GM23338 (cell line): Measurements from ENCODE around the gene ACCSL. TPM values are rescaled to one million over a fixed set of nuclear protein-coding genes. Genes with fewer than 3 reads are reported as not detected.

Source experiments
- ATAC-seq: fragments of 200-7000 bp; cut with Tn5 transposase; 3 replicates; pipeline ENCODE4 v1.9.1; 2020
- DNase-seq: peaks from one replicate; pipeline ENCODE4 v3.0.0-alpha.2; 2015; ENCODE audit warnings: low spot score
- H2AFZ ChIP-seq: fragments of 200-600 bp; sonication (generic); 2 replicates; pipeline ENCODE4 v1.8.0; 2016; ENCODE audit warnings: antibody characterized with exemption, mild to moderate bottlenecking, moderate library complexity
- H3F3A ChIP-seq: fragments of 200-600 bp; sonication (generic); replicated peaks from 2 replicates; pipeline ENCODE4 v1.8.0; 2017; ENCODE audit warnings: antibody characterized with exemption, mixed run types, low read depth
- H3K27ac ChIP-seq: fragments of 200-600 bp; sonication (generic); 2 replicates; pipeline ENCODE4 v1.6.1; 2016; ENCODE audit warnings: low read depth
- H3K27me3 ChIP-seq: fragments of 200-600 bp; sonication (generic); 2 replicates; pipeline ENCODE4 v1.8.0; 2016; ENCODE audit warnings: mild to moderate bottlenecking, mixed run types, moderate library complexity; ENCODE audit not compliant: insufficient read depth
- H3K36me3 ChIP-seq: fragments of 200-600 bp; sonication (generic); 2 replicates; pipeline ENCODE4 v1.8.0; 2016; ENCODE audit warnings: mild to moderate bottlenecking; ENCODE audit not compliant: insufficient read depth
- H3K4me1 ChIP-seq: fragments of 200-600 bp; sonication (generic); 2 replicates; pipeline ENCODE4 v1.8.0; 2016; ENCODE audit warnings: mild to moderate bottlenecking, moderate library complexity; ENCODE audit not compliant: insufficient read depth
- H3K4me2 ChIP-seq: fragments of 200-600 bp; sonication (generic); 2 replicates; pipeline ENCODE4 v1.7.1; 2017; ENCODE audit warnings: mixed run types
- H3K4me3 ChIP-seq: fragments of 200-600 bp; sonication (generic); 2 replicates; pipeline ENCODE4 v1.6.1; 2016; ENCODE audit warnings: mixed run types
- H3K79me2 ChIP-seq: fragments of 200-600 bp; sonication (generic); replicated peaks from 2 replicates; pipeline ENCODE4 v1.8.0; 2017; ENCODE audit warnings: mild to moderate bottlenecking; ENCODE audit not compliant: insufficient read depth
- H3K9me2 ChIP-seq: fragments of 200-600 bp; sonication (generic); 2 replicates; pipeline ENCODE4 v1.8.0; 2017; ENCODE audit not compliant: insufficient read depth
- H4K20me1 ChIP-seq: fragments of 200-600 bp; sonication (generic); replicated peaks from 2 replicates; pipeline ENCODE4 v1.8.0; 2017; ENCODE audit warnings: mild to moderate bottlenecking; ENCODE audit not compliant: insufficient read depth
- H3K27ac Mint-ChIP-seq: 2 replicates; pipeline ENCODE4 v1.8.0; 2020; ENCODE audit warnings: inconsistent platforms, mild to moderate bottlenecking, moderate library complexity, mixed read lengths
- H3K27me3 Mint-ChIP-seq: 3 replicates; pipeline ENCODE4 v1.8.0; 2022; ENCODE audit warnings: low read depth, mild to moderate bottlenecking, moderate library complexity, mixed read lengths, inconsistent platforms; ENCODE audit not compliant: insufficient read depth, poor library complexity
- H3K36me3 Mint-ChIP-seq: 3 replicates; pipeline ENCODE4 v1.8.0; 2021; ENCODE audit warnings: low read depth, mild to moderate bottlenecking, inconsistent platforms, moderate library complexity, mixed read lengths
- H3K4me1 Mint-ChIP-seq: 3 replicates; pipeline ENCODE4 v1.8.0; 2020; ENCODE audit warnings: mild to moderate bottlenecking, inconsistent platforms, mixed read lengths
- H3K4me3 Mint-ChIP-seq: 3 replicates; pipeline ENCODE4 v1.8.0; 2021; ENCODE audit warnings: moderate library complexity, mild to moderate bottlenecking, inconsistent platforms, mixed read lengths
- H3K9me3 Mint-ChIP-seq: 3 replicates; pipeline ENCODE4 v1.8.0; 2020; ENCODE audit warnings: moderate library complexity, mild to moderate bottlenecking, inconsistent platforms, mixed read lengths
- CREB1 ChIP-seq: fragments of 250-450 bp; sonication (Bioruptor Pico); IDR thresholded peaks from 2 replicates; pipeline ENCODE4 v1.5.0; 2020; ENCODE audit warnings: low read depth, mild to moderate bottlenecking, moderate library complexity
- JUNB ChIP-seq: IDR thresholded peaks from one replicate; pipeline ENCODE4 v1.6.1; 2016; ENCODE audit warnings: antibody characterized with exemption; ENCODE audit not compliant: unreplicated experiment
- NANOG ChIP-seq: IDR thresholded peaks from 2 replicates; pipeline ENCODE4 v1.6.1; 2016; ENCODE audit warnings: antibody characterized with exemption, borderline replicate concordance
- POLR2AphosphoS5 ChIP-seq: IDR thresholded peaks from 2 replicates; pipeline ENCODE4 v1.6.1; 2016; ENCODE audit warnings: antibody characterized with exemption, low read depth
- STAT1 ChIP-seq: IDR thresholded peaks from one replicate; pipeline ENCODE4 v1.6.1; 2016; ENCODE audit warnings: antibody characterized with exemption; ENCODE audit not compliant: unreplicated experiment
- ZNF114 ChIP-seq: fragments of 250-450 bp; sonication (Bioruptor Pico); IDR thresholded peaks from 2 replicates; pipeline ENCODE4 v1.5.0; 2020; ENCODE audit warnings: mild to moderate bottlenecking, moderate library complexity
- ZNF331 ChIP-seq: fragments of 250-450 bp; sonication (Bioruptor Pico); IDR thresholded peaks from 2 replicates; pipeline ENCODE4 v1.5.0; 2020; ENCODE audit warnings: low read depth, mild to moderate bottlenecking, moderate library complexity
- polyA plus RNA-seq: library from polyadenylated mRNA; unstranded; fragments of >200 nt; fragmentation: Nextera tagmentation; extraction: Ambion mirVana; gene quantifications from 2 replicates; pipeline ENCODE4 v1.2.1, GENCODE V29; 2016
- total RNA-seq: library from RNA; depleted of rRNA; stranded (reverse); fragments of >200 nt; shearing (Covaris generic); gene quantifications from 2 replicates; pipeline ENCODE4 v1.2.3, GENCODE V29; 2014
- TF ChIP-seq, protein P1 (sequence below): IDR thresholded peaks from 2 replicates; pipeline ENCODE4 v1.6.1; 2016; ENCODE audit warnings: antibody characterized with exemption
- TF ChIP-seq, protein P2 (sequence below): fragments of 250-450 bp; sonication (Bioruptor Pico); IDR thresholded peaks from 2 replicates; pipeline ENCODE4 v1.5.0; 2020; ENCODE audit warnings: mild to moderate bottlenecking, moderate library complexity
- TF ChIP-seq, protein P3 (sequence below), 2 experiments: fragments of 200-600 bp in 1 of 2; sonication (generic) in 1 of 2; conservative IDR thresholded peaks; 2 replicates each; pipeline versions ENCODE4 v1.5.1 to v1.6.1; 2016 to 2017; ENCODE audit warnings: antibody characterized with exemption in 2 of 2, low read depth in 2 of 2, mild to moderate bottlenecking in 2 of 2, moderate library complexity in 1 of 2
- TF ChIP-seq, protein P4 (sequence below): IDR thresholded peaks from one replicate; pipeline ENCODE4 v1.6.1; 2018; ENCODE audit warnings: antibody characterized with exemption; ENCODE audit not compliant: unreplicated experiment

Gene ACCSL
- total and polyA plus RNA-seq, 2 experiments from 2014 or later, result not detected

DNA sequence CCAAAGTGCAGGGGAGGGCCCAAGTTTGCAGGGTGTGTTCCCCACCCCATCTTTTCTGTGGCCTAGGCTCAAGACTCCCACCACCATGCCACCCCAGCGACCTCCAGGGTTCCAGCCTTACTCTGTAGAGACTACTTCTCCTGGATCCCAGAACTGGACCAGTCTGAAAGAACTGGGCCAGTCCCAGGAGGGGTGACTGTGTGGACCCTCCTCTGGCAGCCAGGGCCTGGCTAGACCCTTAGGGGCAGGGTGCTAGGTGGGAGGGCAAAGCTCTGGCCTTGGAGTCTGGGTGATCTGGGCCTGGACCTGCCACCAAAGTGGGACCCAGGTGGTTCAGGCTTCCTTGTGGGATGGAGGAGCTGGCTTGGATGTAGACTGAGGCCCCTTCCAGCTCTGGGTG, 41.8 kb upstream of the ACCSL start:
- no peaks in the 10 kb centered on the region for H3K9me3 Mint-ChIP-seq
- H3K9me2 ChIP-seq, result no peaks in the 10 kb centered on the region
- no peaks in the 10 kb centered on the region for H4K20me1 ChIP-seq
- H3K27ac Mint-ChIP-seq, result no peak overlapping the region
- peaks cover 16% of the 10 kb centered on the region for H3K27me3 Mint-ChIP-seq
- H3K4me3 Mint-ChIP-seq, result no peak overlapping the region
- peaks cover 25% of the 10 kb centered on the region for H3K4me1 Mint-ChIP-seq
- H3K27ac ChIP-seq, result no peak overlapping the region
- H3K27me3 ChIP-seq, result no peaks in the 10 kb centered on the region
- H3K4me2 ChIP-seq, result no peak overlapping the region
- no peaks in the 10 kb centered on the region for H3K36me3 Mint-ChIP-seq
- no peaks in the 10 kb centered on the region for H3F3A ChIP-seq
- no peak overlapping the region for H3K4me3 ChIP-seq
- H3K79me2 ChIP-seq, result no peaks in the 10 kb centered on the region
- no peak for DNase-seq
- H3K36me3 ChIP-seq, result no peaks in the 10 kb centered on the region
- H3K4me1 ChIP-seq, result peaks cover 5% of the 10 kb centered on the region; the same call in 1 of the 2 replicates
- H2AFZ ChIP-seq, result peak overlapping the region; percentile 94
- TF ChIP-seq, protein P1, sequence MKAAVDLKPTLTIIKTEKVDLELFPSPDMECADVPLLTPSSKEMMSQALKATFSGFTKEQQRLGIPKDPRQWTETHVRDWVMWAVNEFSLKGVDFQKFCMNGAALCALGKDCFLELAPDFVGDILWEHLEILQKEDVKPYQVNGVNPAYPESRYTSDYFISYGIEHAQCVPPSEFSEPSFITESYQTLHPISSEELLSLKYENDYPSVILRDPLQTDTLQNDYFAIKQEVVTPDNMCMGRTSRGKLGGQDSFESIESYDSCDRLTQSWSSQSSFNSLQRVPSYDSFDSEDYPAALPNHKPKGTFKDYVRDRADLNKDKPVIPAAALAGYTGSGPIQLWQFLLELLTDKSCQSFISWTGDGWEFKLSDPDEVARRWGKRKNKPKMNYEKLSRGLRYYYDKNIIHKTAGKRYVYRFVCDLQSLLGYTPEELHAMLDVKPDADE, result no peak
- TF ChIP-seq NANOG (no peak), JUNB (no peak), POLR2AphosphoS5 (no peak), ZNF331 (CRISPR knock-in tag) (no peak), STAT1 (no peak), ZNF114 (CRISPR knock-in tag) (no peak), CREB1 (CRISPR knock-in tag) (no peak)
- TF ChIP-seq, protein P2, sequence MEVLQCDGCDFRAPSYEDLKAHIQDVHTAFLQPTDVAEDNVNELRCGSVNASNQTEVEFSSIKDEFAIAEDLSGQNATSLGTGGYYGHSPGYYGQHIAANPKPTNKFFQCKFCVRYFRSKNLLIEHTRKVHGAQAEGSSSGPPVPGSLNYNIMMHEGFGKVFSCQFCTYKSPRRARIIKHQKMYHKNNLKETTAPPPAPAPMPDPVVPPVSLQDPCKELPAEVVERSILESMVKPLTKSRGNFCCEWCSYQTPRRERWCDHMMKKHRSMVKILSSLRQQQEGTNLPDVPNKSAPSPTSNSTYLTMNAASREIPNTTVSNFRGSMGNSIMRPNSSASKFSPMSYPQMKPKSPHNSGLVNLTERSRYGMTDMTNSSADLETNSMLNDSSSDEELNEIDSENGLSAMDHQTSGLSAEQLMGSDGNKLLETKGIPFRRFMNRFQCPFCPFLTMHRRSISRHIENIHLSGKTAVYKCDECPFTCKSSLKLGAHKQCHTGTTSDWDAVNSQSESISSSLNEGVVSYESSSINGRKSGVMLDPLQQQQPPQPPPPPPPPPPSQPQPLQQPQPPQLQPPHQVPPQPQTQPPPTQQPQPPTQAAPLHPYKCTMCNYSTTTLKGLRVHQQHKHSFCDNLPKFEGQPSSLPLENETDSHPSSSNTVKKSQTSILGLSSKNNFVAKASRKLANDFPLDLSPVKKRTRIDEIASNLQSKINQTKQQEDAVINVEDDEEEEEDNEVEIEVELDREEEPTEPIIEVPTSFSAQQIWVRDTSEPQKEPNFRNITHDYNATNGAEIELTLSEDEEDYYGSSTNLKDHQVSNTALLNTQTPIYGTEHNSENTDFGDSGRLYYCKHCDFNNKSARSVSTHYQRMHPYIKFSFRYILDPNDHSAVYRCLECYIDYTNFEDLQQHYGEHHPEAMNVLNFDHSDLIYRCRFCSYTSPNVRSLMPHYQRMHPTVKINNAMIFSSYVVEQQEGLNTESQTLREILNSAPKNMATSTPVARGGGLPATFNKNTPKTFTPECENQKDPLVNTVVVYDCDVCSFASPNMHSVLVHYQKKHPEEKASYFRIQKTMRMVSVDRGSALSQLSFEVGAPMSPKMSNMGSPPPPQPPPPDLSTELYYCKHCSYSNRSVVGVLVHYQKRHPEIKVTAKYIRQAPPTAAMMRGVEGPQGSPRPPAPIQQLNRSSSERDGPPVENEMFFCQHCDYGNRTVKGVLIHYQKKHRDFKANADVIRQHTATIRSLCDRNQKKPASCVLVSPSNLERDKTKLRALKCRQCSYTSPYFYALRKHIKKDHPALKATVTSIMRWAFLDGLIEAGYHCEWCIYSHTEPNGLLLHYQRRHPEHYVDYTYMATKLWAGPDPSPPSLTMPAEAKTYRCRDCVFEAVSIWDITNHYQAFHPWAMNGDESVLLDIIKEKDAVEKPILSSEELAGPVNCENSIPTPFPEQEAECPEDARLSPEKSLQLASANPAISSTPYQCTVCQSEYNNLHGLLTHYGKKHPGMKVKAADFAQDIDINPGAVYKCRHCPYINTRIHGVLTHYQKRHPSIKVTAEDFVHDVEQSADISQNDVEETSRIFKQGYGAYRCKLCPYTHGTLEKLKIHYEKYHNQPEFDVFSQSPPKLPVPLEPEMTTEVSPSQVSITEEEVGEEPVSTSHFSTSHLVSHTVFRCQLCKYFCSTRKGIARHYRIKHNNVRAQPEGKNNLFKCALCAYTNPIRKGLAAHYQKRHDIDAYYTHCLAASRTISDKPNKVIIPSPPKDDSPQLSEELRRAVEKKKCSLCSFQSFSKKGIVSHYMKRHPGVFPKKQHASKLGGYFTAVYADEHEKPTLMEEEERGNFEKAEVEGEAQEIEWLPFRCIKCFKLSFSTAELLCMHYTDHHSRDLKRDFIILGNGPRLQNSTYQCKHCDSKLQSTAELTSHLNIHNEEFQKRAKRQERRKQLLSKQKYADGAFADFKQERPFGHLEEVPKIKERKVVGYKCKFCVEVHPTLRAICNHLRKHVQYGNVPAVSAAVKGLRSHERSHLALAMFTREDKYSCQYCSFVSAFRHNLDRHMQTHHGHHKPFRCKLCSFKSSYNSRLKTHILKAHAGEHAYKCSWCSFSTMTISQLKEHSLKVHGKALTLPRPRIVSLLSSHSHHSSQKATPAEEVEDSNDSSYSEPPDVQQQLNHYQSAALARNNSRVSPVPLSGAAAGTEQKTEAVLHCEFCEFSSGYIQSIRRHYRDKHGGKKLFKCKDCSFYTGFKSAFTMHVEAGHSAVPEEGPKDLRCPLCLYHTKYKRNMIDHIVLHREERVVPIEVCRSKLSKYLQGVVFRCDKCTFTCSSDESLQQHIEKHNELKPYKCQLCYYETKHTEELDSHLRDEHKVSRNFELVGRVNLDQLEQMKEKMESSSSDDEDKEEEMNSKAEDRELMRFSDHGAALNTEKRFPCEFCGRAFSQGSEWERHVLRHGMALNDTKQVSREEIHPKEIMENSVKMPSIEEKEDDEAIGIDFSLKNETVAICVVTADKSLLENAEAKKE (CRISPR knock-in tag), result no peak
- TF ChIP-seq, protein P3, sequence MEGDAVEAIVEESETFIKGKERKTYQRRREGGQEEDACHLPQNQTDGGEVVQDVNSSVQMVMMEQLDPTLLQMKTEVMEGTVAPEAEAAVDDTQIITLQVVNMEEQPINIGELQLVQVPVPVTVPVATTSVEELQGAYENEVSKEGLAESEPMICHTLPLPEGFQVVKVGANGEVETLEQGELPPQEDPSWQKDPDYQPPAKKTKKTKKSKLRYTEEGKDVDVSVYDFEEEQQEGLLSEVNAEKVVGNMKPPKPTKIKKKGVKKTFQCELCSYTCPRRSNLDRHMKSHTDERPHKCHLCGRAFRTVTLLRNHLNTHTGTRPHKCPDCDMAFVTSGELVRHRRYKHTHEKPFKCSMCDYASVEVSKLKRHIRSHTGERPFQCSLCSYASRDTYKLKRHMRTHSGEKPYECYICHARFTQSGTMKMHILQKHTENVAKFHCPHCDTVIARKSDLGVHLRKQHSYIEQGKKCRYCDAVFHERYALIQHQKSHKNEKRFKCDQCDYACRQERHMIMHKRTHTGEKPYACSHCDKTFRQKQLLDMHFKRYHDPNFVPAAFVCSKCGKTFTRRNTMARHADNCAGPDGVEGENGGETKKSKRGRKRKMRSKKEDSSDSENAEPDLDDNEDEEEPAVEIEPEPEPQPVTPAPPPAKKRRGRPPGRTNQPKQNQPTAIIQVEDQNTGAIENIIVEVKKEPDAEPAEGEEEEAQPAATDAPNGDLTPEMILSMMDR (conservative IDR thresholded peaks at IDR 0.05; ENCODE audit: low read depth in 2 of 2), result no peak
- TF ChIP-seq, protein P4, sequence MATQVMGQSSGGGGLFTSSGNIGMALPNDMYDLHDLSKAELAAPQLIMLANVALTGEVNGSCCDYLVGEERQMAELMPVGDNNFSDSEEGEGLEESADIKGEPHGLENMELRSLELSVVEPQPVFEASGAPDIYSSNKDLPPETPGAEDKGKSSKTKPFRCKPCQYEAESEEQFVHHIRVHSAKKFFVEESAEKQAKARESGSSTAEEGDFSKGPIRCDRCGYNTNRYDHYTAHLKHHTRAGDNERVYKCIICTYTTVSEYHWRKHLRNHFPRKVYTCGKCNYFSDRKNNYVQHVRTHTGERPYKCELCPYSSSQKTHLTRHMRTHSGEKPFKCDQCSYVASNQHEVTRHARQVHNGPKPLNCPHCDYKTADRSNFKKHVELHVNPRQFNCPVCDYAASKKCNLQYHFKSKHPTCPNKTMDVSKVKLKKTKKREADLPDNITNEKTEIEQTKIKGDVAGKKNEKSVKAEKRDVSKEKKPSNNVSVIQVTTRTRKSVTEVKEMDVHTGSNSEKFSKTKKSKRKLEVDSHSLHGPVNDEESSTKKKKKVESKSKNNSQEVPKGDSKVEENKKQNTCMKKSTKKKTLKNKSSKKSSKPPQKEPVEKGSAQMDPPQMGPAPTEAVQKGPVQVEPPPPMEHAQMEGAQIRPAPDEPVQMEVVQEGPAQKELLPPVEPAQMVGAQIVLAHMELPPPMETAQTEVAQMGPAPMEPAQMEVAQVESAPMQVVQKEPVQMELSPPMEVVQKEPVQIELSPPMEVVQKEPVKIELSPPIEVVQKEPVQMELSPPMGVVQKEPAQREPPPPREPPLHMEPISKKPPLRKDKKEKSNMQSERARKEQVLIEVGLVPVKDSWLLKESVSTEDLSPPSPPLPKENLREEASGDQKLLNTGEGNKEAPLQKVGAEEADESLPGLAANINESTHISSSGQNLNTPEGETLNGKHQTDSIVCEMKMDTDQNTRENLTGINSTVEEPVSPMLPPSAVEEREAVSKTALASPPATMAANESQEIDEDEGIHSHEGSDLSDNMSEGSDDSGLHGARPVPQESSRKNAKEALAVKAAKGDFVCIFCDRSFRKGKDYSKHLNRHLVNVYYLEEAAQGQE, result no peak
- ATAC-seq, result no peak
